Retina (tissue), 1 donor: ENCODE measurements around the gene LMF1.
"Not testable (repeated sequence)": the region's sequence is repeated elsewhere in the genome, so short reads cannot be mapped to it uniquely, and the experiment has no call there.

Source experiments
- DNase-seq: peaks from one replicate; pipeline ENCODE4 v3.0.0-alpha.2; 2016

Gene LMF1

GRCh38 chr16:861446-861845 lies 109.3 kb downstream of the LMF1 start:
- no peak for DNase-seq

GRCh38 chr16:860891-861290 lies 109.9 kb downstream of the LMF1 start:
- no peak for DNase-seq

GRCh38 chr16:858971-859370 lies 111.8 kb downstream of the LMF1 start:
- DNase-seq, result not testable (repeated sequence)

- DNase-seq, result not testable (repeated sequence)
These were observed 112.3 kb downstream of the LMF1 start for GRCh38 chr16:858441-858840.

GRCh38 chr16:856811-857210 lies 114.0 kb downstream of the LMF1 start:
- no peak for DNase-seq

- no peak for DNase-seq
These were observed 114.7 kb downstream of the LMF1 start for GRCh38 chr16:856101-856500.

- DNase-seq, result no peak
These were observed 115.3 kb downstream of the LMF1 start for GRCh38 chr16:855471-855870.

GRCh38 chr16:854808-855410 lies 115.9 kb downstream of the LMF1 start:
- no peak for DNase-seq

- DNase-seq, result no peak
These were observed 116.6 kb downstream of the LMF1 start for GRCh38 chr16:853981-854807.

- no peak for DNase-seq
These were observed 117.5 kb downstream of the LMF1 start for GRCh38 chr16:853306-853705.

GRCh38 chr16:852451-853185 lies 118.2 kb downstream of the LMF1 start:
- no peak for DNase-seq

GRCh38 chr16:851871-852270 lies 118.9 kb downstream of the LMF1 start:
- no peak for DNase-seq

GRCh38 chr16:851209-851810 lies 119.5 kb downstream of the LMF1 start:
- DNase-seq, result no peak

GRCh38 chr16:850668-851067 lies 120.1 kb downstream of the LMF1 start:
- DNase-seq, result no peak

GRCh38 chr16:848510-849253 lies 122.1 kb downstream of the LMF1 start:
- no peak for DNase-seq

GRCh38 chr16:847681-848445 lies 122.9 kb downstream of the LMF1 start:
- DNase-seq, result no peak

- DNase-seq, result no peak
These were observed 123.6 kb downstream of the LMF1 start for GRCh38 chr16:847151-847550.

GRCh38 chr16:845351-845745 lies 125.4 kb downstream of the LMF1 start:
- DNase-seq, result no peak

- DNase-seq, result no peak
These were observed 126.0 kb downstream of the LMF1 start for GRCh38 chr16:844638-845350.

GRCh38 chr16:843771-844170 lies 127.0 kb downstream of the LMF1 start:
- DNase-seq, result no peak
